ENCODE measurements around the gene SKAP2.
"Not testable (repeated sequence)": the region's sequence is repeated elsewhere in the genome, so short reads cannot be mapped to it uniquely, and the experiment has no call there.

SKAP2 gene

DNA sequence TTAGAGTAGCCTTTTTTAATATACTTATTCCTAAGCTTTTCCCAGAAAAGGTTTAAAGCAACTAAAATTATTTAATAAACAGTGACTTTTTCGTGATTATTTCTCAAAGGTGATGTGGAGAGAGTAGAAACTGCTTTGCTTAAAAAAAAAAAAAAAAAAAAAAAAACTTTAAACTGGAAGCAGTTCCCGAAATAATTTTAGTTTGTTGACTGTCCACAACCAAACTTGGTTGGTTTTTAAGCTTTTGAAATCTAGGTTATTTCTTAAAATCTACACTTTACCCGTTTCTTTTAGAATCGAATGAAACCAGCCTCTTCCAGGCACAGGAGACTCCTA is 7.3 kb downstream of the SKAP2 start:
- DNase-seq (ENCODE audit: low read depth), result no peak

DNA sequence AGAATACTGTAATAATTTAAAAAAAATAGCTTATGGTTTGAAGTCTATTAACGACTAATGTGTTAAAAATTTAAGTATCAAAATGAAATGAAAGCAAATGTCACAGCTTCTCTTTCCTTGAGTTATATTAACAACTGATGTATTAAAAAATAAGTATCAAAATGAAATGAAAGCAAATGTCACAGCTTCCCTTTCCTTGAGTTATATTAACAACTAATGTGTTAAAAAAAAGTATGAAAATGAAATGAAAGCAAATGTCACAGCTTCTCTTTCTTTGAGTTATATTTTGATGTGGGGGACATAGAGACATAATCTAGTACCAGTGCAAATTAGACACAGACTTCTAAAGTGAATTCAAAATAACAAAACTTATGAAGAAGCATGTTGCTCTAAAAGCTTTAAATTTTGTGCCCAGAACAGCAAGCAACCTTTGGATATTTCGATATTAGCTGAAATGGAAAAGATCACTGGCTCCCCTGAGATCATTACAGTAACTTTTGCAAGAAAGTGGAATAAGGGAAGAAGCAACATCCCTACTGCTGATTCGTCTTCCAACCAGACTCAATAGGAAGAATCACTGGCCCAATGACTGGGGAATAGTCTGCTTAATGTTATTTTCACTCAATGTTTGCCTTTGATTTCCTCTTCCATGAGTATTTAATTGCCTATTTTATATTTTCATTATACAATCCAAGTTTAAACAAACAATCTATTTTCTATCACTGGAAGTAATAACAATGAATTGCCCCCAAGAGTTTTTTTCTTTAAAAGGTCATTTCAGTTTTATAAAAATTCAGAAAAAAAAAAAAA is 8.0 kb downstream of the SKAP2 start:
- DNase-seq (ENCODE audit: low read depth), result no peak

DNA sequence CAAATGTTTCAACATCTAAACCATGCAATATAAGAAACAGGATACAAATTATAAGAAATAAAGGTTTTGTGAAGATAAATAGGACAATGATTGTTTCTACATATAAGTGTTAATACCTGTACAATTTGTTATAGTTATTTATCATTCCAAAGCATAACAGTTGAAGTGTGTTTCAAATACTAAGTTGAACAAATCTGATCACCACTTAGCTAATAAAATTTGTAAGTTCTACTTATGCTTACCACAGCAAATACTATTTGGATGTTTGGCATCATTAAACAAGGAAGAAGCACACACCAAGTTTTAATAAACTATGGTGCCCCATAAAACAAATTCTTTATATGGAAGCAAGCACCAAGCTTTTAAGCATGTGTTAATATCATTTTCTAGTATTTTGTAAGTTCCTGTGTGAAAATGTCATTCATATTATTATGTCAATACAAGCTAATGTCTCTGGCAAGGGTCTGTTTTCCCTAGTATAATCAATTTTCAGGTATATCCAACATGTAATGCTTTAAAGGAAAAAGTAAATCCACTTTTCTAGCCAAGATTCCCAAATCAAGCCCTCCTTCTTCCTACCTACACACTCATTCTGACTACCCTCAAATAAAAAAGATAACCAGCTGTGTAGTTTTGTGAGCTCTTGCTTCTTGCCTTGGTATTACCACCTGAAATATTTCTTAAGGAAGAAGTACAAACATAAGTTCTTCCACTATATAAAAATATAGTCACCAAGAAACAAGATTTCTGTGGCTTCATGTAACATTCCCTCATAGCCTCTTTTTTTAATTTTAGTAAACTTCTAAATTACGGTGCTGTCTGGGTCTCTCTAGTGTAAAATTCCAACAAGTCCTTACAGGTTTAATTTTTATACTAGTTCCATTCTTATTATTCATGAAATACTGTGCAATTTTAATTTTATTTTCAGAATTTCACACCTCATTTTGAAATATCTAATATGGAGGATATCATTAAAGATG is 9.2 kb downstream of the SKAP2 start:
- DNase-seq (ENCODE audit: low read depth), result no peak

DNA sequence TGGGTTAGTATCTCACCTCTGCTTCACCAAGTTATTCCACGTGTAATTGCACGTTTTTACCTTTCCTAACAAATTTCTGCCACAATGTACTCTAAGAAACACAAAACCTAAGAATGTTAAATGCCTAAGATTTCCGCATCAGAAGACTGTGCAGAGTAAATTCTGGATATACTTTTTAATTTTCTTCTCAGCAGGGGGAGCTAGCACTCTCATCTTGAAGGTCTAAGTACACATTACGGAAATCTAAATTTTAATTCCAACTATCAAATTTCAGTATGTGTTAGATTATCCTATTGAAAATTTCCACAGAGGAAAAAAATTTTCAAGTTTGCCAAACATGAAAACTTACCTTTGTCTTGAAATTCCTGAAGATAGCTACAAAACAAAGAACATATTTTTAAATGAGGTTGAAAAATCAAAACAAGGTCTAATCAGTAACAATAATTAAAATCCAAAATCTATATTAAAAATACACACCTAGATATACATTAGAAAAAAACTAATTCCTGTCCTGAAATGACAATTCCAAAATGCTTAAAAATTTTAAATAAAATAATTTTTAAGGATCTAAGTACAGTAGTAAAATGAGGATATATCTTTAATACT is 10.5 kb downstream of the SKAP2 start:
- DNase-seq (ENCODE audit: low read depth), result no peak

DNA sequence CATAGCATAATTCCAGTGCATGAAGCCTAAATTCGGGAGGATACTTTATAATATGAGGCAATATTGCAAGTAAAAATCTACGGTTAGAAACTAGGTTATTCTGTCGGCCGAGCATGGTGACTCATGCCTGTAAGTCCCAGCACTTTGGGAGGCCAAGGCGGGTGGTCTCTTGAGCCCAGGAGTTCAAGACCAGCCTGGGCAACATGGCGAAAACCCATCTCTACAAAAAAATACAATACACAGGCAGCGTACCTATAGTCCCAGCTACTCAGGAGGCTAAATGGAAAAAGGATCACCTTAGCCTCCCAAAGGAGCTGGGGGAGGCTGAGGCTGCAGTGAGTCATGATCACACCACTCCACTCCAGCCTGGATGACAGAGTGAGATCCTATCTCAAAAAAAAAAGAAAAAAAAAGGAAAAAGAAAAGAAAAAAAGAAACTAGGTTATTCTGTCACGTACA is 14.2 kb downstream of the SKAP2 start:
- no peak for DNase-seq (ENCODE audit: low read depth)

DNA sequence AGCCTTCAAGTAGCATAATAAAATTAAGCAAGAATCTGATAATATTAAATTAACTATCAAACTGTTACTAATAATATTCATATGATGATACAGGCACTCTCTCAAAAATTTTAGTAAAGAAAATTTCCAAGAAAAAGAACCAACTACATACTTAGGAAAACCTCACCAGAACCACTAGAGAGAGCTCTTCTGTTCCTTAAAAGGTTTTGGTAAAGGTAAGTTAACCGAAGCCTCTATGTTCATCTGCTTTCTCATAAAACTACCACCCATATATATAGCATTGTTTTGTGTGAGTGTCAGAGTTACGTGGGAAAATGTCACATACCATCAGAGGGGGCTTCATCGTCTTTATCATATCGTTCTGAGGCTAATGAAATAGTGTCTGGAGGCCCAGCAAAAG is 20.7 kb downstream of the SKAP2 start:
- DNase-seq (ENCODE audit: low read depth), result no peak

DNA sequence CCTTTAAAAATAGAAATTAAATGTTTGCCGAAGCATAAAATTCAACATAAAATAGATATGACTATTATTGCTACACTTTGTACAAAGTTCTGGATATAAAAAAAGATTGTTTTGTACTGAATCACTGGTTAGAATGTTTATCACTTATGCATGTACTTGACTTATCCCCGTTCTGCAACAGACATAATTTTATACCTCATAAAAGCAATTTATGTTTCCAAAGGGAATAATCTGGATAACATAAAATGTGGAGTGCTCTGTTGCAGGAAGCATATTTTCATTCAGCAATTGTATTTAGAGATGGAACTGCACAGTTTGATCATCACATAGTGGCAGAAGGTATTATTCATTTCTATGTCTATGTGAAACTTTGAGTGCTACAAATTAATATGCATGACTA is 21.5 kb downstream of the SKAP2 start:
- no peak for DNase-seq (ENCODE audit: low read depth)

DNA sequence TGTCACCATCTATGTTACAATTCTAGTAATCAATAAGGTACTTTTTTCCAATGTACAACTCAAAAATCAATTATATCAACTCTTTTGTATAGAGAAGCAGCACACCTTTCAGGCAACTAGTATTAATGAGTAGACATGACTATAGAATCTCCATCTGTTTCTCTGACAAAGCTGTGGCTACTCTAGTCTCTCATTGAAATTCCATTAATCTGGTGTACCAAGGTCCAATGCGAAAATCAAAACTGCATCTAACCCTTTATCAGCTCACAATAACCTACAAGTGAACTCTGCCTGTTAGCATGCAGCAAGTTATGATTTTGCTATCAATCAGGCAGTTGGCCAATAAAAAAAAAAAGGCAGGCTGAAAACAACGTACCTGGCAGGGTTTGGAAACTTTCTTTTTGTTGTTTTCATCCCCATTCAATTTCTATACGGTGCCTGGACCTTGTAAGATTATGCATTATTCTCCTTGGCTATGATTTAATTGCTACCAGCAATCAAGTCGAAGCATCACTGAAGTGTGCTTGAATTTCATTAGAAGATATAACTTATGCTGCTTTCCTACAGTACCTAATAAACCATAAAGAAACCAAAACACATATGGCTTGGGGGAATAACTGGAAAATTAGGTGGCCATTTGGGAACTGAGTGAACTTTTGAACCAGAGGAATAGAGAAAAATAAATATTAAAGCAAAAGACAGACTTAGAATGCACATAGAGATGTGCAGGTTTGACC is 23.2 kb downstream of the SKAP2 start:
- DNase-seq (ENCODE audit: low read depth), result no peak

DNA sequence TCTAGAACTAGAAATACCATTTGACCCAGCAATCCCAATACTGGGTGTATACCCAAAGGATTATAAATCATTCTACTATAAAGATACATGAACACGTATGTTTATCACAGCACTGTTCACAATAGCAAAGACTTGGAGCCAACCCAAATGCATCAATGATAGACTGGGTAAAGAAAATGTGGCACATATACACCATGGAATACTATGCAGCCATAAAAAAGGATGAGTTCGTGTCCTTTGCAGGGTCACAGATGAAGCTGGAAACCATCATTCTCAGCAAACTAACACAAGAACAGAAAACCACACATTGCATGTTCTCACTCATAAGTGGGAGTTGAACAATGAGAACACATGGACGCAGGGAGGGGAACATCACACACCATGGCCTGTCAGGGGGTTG is 27.6 kb downstream of the SKAP2 start:
- not testable (repeated sequence) for DNase-seq (ENCODE audit: low read depth)

DNA sequence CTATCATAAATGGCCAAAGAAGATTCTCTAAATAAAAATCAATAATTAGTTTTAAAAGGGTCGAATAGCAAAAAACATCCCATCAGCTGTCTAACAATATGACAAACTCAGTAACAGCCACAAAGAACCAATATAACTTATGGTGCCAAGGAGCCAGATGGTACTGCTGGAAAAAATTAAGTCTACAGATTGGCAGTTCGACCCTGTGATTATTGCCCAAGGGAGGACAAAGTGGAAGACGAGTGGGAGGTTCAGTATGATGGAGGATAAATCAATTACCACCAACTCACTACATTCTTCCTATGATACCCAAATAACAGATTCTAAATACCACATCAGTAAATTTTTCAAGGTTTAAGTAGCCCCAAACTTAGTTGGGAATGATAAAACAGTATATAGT is 49.0 kb downstream of the SKAP2 start:
- no peak for DNase-seq (ENCODE audit: low read depth)

DNA sequence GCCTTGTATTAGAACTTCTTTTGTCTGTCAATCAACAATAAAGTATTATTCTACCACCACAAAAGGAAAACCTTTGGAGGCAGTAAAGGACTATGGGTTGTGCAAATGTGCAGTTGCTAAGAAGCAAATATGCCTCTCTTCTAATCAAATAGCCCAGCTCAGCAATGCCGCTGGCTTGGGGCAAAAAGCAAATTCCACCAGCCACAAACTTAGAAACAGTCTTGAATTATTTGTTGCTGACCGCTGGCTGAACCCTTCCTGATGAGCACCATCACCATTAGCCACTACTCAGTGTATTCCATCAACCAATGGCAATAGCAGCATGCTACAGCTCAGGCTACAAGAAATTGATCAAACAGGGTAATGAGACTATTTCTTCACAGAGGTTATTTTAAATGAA is 51.0 kb downstream of the SKAP2 start:
- DNase-seq (ENCODE audit: low read depth), result no peak

DNA sequence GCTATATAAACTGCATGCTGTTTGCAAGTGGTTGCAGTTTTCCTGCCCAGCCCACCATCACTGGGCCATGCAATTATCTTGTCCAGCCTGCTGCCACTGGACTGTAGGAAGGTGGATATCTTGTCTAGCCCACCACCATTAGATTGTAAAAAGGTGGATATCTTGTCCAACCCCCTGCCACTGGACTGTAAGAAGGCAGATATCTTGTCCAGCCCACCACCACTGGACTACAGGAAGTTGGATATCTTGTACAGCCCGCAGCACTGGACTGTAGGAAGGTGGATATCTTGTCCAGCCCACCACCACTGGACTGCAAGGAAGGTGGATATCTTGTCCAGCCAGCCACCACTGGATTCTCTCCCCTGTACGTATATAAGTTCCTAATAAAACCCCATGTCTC is 69.8 kb downstream of the SKAP2 start:
- DNase-seq (ENCODE audit: low read depth), result no peak

DNA sequence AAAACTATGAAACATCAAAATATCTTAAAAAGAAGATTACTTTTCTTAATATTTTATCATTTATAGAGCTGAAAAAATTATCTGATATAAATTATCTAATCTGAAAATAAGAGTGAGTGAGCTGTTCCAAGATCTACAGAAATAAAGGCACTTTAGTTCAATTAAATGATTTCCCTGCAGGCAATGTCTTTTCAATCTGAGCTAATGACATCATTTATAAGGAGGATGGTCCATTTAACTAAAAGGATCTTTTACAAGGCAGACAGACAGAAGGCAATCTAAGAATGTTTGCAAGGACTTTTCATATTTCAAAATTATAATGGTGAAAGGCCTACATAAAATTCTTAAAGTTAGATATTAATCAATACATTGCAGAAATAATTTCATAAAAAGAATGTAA is 71.8 kb downstream of the SKAP2 start:
- no peak for DNase-seq (ENCODE audit: low read depth)

DNA sequence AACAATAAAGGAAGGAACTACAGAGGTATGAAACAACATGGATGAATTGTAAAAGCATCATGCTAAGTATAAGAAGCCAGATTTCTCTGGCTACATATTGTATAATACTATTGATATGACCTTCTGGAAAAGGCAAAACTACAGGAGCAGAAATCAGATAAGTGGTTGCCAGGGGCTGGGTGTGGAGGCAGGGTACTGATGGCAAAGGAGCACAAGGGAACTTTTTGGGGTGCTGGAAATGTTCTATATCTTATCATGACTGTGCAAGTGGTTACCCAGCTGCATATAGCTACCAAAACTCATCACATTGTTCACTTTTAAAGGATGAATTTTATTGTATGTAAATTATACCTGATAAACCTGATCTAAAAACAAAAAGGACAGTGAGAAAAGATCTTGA is 72.4 kb downstream of the SKAP2 start:
- no peak for DNase-seq (ENCODE audit: low read depth)

DNA sequence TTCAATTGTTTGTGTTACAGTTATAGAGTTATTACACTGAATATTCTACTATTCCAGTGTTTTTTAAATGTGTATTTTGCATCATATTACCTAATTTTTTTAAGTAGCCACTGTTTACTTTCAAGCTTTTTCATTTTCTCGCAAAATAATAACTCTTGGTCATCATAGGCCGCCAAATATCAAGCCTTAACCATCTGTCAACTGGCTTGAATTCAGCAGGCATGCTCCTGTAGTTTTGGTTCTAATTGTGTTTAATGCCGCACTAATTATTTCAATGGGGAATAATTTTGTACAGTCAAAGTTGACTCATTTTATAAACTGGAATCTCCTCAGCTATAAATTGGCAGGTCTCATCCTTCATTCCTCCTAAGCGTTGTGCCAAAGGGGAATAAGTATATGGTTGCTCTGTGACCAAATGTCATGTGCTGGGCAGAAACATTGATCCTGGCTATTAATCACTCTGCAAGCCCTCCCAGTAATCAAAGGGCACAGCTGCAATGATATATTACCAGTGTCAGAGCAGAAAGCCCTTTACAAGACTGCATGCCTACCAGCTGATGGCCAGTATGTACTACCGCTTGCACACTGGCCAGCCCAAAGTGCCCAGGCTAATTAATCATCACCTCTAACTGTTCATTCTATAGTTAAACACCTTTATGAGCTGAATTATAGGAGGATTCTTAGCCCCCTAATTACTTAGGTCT is 74.8 kb downstream of the SKAP2 start:
- DNase-seq (ENCODE audit: low read depth), result no peak

DNA sequence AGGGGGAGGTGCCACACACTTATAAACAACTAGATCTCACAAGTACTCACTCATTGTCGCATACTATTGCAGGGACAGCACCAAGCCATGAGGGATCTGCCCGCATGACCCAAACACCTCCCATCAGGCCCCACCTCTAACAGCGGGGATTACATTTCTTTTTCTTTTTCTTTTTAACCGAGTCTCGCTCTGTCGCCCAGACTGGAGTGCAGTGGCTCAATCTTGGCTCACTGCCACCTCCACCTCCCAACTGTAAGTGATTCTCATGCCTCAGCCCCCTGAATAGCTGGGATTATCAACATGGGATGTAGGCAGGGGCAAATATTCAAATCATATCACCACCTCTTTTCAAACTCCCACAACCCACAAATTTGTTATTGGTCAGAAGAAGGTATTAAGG is 76.7 kb downstream of the SKAP2 start:
- no peak for DNase-seq (ENCODE audit: low read depth)

DNA sequence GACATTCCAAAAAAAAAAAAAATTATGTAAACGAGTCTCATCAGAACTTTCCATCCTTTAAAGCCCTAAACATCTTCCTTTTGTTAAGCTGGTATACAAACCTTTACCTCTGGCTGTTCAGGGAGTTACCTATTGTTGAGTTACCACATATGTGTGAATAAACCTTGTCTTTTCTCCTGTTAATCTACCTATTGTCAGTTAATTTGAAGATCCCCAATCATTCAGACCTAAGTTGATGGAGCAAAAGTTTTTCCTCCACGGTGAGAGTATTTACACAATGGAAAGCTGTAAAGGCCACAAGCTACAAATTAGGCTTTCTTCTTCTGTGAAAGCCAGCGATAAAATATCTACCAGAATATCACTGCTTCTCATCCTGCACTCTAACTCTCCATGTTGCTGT is 80.3 kb downstream of the SKAP2 start:
- no peak for DNase-seq (ENCODE audit: low read depth)

DNA sequence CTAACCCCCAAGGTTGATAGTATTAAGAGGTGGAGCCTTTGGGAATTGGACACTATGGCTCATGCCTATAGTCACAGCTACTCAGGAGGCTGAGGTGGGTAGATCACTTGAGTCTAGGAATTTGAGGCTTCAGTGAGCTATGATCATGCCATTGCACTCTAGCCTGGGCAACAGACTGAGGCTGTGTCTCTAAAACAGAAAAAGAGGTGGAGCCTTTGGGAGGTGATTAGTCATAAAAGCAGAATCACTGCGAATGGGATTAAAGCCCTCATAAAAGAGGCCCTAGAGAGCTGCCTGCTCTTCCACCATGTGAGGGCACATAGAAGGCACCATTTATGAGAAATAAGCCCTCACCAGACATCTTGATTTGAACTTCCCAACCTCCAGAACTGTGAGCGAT is 81.9 kb downstream of the SKAP2 start:
- DNase-seq (ENCODE audit: low read depth), result no peak

DNA sequence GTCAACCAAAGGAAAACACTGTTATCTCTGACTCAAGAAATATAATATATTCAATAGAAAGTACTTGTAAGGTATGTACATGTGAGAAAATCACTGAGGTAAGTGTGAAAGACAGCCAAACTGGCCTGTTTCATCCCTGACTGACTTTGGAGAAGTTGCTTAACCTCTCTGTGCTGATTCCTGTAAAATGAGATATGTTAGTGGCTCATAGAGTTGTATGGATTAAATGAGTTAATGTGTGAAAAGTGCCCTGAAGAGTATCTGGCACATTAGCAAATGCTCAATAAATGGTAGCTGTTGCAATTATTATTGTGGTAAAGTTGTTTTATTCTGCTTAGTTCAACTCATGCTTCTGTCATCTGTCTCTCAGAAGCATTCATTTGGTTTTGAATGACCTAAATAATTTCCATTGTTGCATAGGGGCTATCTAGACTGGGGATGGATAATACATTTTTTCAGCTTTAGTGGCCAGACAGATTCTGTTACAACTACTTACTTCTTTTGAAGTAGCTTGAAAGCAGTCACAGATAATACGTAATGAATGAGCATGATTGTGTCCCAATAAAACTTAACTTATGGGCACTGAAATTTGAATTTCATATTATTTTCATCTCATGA is 84.3 kb downstream of the SKAP2 start:
- no peak for DNase-seq (ENCODE audit: low read depth)

DNA sequence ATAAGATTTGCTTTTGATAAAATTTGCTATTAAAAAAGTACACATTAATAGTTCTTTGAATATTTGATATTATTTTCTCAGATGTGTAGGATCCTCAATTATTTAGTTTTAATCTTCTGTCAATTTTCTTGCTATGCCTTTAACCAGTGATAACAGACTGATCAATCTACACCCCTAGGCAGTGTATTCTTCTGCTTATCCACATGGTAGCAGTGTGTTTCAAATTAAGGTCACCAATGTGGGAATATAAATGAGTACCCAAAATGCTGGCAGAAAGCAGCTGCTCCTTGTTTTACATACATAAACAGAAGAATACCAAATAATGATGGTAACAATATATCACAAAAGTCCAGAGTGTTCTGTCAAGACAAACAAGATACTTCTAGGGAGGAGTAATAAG is 87.0 kb downstream of the SKAP2 start:
- no peak for DNase-seq (ENCODE audit: low read depth)

DNA sequence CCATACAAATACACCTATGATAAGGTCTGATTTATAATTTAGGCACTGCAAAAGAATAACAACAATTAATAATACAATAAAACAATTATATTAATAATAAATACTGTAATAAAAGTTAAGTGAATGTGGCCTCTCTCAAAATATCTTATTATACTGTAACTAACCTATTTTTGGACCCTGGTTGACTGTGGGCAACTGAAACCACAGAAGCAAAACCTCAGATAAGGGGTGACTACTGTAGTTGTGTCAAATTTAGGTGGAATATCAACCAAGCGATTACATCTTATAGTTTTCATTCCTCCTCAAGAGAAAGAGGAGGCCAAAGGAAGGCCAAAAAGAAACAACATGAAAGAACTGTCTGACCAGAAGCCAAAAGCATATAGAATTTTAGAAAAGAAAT is 103.9 kb downstream of the SKAP2 start:
- DNase-seq (ENCODE audit: low read depth), result no peak
